Mucosa of descending colon (tissue), 3 donors: ENCODE measurements around the gene COA1. TPM values are rescaled to one million over a fixed set of nuclear protein-coding genes. Genes with fewer than 3 reads are reported as not detected.
A peak's percentile ranks its signal among the peaks of the same experiment; 100 is the strongest.

Experiments used
- ATAC-seq: fragments of 200-7000 bp; cut with Tn5 transposase; one replicate; pipeline ENCODE4 v1.9.1; 2020; ENCODE audit warnings: mild to moderate bottlenecking, moderate library complexity
- DNase-seq, 3 donors: peaks; one replicate each; pipeline ENCODE4 v3.0.0-alpha.2; 2020
- H3K36me3 ChIP-seq: fragments of 200-600 bp; one replicate; pipeline ENCODE4 v1.8.0; 2021; ENCODE audit warnings: low read depth, mild to moderate bottlenecking
- H3K4me1 ChIP-seq: fragments of 200-600 bp; one replicate; pipeline ENCODE4 v1.8.0; 2021; ENCODE audit warnings: low read depth, mild to moderate bottlenecking
- H3K4me3 ChIP-seq: fragments of 200-600 bp; one replicate; pipeline ENCODE4 v1.8.0; 2021; ENCODE audit warnings: mild to moderate bottlenecking
- H3K9me3 ChIP-seq: fragments of 200-600 bp; one replicate; pipeline ENCODE4 v1.8.0; 2021; ENCODE audit warnings: mild to moderate bottlenecking
- CTCF ChIP-seq: fragments of 200-600 bp; IDR thresholded peaks from one replicate; pipeline ENCODE4 v1.8.0; 2022; ENCODE audit warnings: antibody characterized with exemption, mild to moderate bottlenecking
- intact Hi-C, 2 donors: fragments of 100-400 bp; cut with DNase I in 1 of 2; cut with micrococcal nuclease in 1 of 2; formaldehyde crosslinking; loops; one replicate each; pipeline versions ENCODE4 v1.11.0 to v1.11.1; 2022; cut with DNase I, micrococcal nuclease
- total RNA-seq, 3 donors: library from RNA; stranded (reverse); fragmentation: NEBNext Ultra II Directional in 2 of 3; extraction: Animal tissue kit (Norgen Biotek cat#: 25700) in 2 of 3; gene quantifications; one replicate each; pipeline versions ENCODE4 v1.2.1 to v1.2.4, GENCODE V29; 2021 to 2023
- donor health status: DM: no; HTN: no; CAD: no; lungs with moderate emphysema.
- donor health status: DM: no; HTN: no; CAD: no.
- donor health status: DM: no; HTN: yes; CAD: no.

The COA1 gene
- total RNA-seq, 3 donors from 2014 or later = 35.1 to 42.1 (median 38.8) TPM

- intact Hi-C loops = no loop called here
- Histone ChIP-seq H3K36me3 (no peaks in the 10 kb centered on the region), H3K9me3 (no peaks in the 10 kb centered on the region), H3K4me3 (no peak overlapping the region), H3K4me1 (peaks cover 10% of the 10 kb centered on the region)
- TF ChIP-seq CTCF = no peak
- DNase-seq (no peak), ATAC-seq (no peak)
These were observed 88.6 kb downstream of the COA1 start for GRCh38 chr7:43640679-43641078.

DNA sequence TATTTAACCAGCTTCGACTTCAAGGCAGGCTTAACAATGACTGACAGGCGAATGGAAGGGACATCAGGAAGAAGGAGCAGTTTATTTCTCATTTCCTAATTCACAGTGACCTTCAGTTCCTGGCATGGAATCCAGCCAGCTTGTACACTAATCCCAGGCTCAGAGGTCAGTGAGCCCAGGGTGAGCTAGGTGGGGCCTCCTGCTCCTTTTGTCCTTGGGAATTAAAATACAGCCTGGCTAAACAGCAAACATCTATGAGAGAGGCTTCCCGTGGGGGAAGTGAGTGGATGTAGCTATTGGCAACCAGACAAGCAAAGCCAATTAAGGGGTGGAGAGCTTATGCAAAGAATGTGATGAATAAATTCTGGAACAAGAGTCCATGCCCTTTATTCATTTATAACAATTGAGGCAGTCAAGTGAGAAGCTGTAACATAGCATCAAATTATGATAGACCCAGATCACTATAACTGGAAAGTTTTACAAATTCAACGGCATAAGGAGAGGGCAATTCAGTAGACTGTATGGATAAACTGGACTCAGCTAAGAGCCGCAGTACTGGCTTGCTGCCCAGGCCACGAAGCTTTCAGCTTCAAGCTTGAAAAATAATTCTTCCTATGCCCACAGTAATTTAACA is 89.3 kb downstream of the COA1 start:
- TF ChIP-seq CTCF = no peak
- H3K4me3 ChIP-seq = no peak overlapping the region
- peak; percentile 94 for ATAC-seq
- peak in 2 of 3 donors; percentile 53 to 65 for DNase-seq
- intact Hi-C loops = no loop called here
- peaks cover 10% of the 10 kb centered on the region for H3K4me1 ChIP-seq
- H3K36me3 ChIP-seq = no peaks in the 10 kb centered on the region
- no peaks in the 10 kb centered on the region for H3K9me3 ChIP-seq

GRCh38 chr7:43637114-43637806 is 92.1 kb downstream of the COA1 start:
- DNase-seq = no peak
- intact Hi-C loops = no loop called here
- ATAC-seq = peak; percentile 56
- Histone ChIP-seq H3K36me3 (no peaks in the 10 kb centered on the region), H3K9me3 (no peaks in the 10 kb centered on the region), H3K4me3 (no peak overlapping the region), H3K4me1 (peaks cover 10% of the 10 kb centered on the region)
- no peak for TF ChIP-seq CTCF

DNA sequence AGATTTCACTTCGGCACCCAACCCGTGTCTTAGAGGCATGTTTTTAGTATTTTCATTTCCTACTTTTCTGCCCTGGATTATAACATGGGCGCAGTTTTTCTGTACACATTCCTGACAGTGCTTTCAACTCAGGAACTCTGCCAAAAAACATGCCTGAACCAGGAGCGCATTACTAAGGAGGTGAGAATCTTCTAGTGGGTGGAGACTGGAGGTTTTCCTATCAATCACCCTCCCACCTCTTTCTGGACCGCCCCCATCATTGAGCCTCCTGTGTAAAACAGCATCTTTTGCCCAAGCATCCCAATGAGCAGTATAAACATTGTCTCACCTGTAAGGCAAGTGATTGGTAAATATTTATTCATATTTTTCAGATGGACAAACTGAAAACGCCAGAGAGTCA is 93.2 kb downstream of the COA1 start:
- H3K9me3 ChIP-seq = no peaks in the 10 kb centered on the region
- H3K4me1 ChIP-seq = peaks cover 10% of the 10 kb centered on the region
- H3K36me3 ChIP-seq = peaks cover 7% of the 10 kb centered on the region
- DNase-seq = no peak
- no peak for TF ChIP-seq CTCF
- no peak overlapping the region for H3K4me3 ChIP-seq
- no peak for ATAC-seq
- intact Hi-C loops = no loop called here

GRCh38 chr7:43634384-43634783 is 94.9 kb downstream of the COA1 start:
- Histone ChIP-seq H3K36me3 (peaks cover 7% of the 10 kb centered on the region), H3K4me3 (no peak overlapping the region), H3K4me1 (peaks cover 5% of the 10 kb centered on the region), H3K9me3 (no peaks in the 10 kb centered on the region)
- DNase-seq = no peak
- no peak for TF ChIP-seq CTCF
- intact Hi-C loops = no loop called here
- ATAC-seq = no peak
